Testis (tissue), 3 donors: Measurements from ENCODE around the gene CTAG2. TPM values are rescaled to one million over a fixed set of nuclear protein-coding genes. Genes with fewer than 3 reads are reported as not detected.
"Not testable (repeated sequence)": the region's sequence is repeated elsewhere in the genome, so short reads cannot be mapped to it uniquely, and the experiment has no call there.

Experiments used
- DNase-seq: peaks from one replicate; pipeline ENCODE4 v3.0.0-alpha.2; 2019
- H3K27ac ChIP-seq, 2 donors: fragments of 200-600 bp; sonication (generic); one replicate each; pipeline ENCODE4 v1.5.1; 2019
- H3K27me3 ChIP-seq: fragments of 200-600 bp; sonication (generic); one replicate; pipeline ENCODE4 v1.5.1; 2019
- H3K36me3 ChIP-seq: fragments of 200-600 bp; sonication (generic); one replicate; pipeline ENCODE4 v1.5.1; 2017; ENCODE audit warnings: low read depth; ENCODE audit errors: missing control alignments
- H3K4me1 ChIP-seq: fragments of 200-600 bp; sonication (generic); one replicate; pipeline ENCODE4 v1.5.1; 2019
- H3K4me3 ChIP-seq, 2 donors: fragments of 200-600 bp; sonication (generic); one replicate each; pipeline ENCODE4 v1.5.1; 2017 to 2019
- H3K9me3 ChIP-seq: fragments of 200-600 bp; sonication (generic); one replicate; pipeline ENCODE4 v1.5.1; 2017
- POLR2A ChIP-seq: fragments of 450-650 bp; IDR thresholded peaks from one replicate; pipeline ENCODE4 v1.6.1; 2017; ENCODE audit warnings: antibody characterized with exemption, mild to moderate bottlenecking, moderate library complexity
- WGBS, 2 donors: methylation state at CpG; one replicate each; pipeline ENCODE4 v1.1.5; 2018; 5-methylcytosine and 5-hydroxymethylcytosine counted together
- intact Hi-C: fragments of 100-400 bp; cut with DNase I; formaldehyde crosslinking; loops from one replicate; pipeline ENCODE4 v1.15.1; 2023; ENCODE audit warnings: low total_unique reads
- polyA plus RNA-seq: library from polyadenylated mRNA; stranded (reverse); fragments of 350-450 nt; fragmentation: Illumina TruSeq; extraction: RNeasy Lipid Tissue Mini Kit (QIAGEN cat#74804); gene quantifications from one replicate; pipeline ENCODE4 v1.2.3, GENCODE V29; 2014; ENCODE audit warnings: low read depth, low replicate concordance; ENCODE audit not compliant: insufficient read depth
- total RNA-seq, 2 donors: library from RNA; depleted of rRNA; stranded (reverse); fragments of >200 nt; gene quantifications; one replicate each; pipeline ENCODE4 v1.2.3, GENCODE V29; 2016
- TF ChIP-seq, protein P1 (sequence below), 3 experiments: fragments of 450-650 bp in 2 of 3; fragments of 200-600 bp in 1 of 3; sonication (generic) in 1 of 3; IDR thresholded peaks; one replicate each; pipeline ENCODE4 v1.5.1; 2016 to 2019; ENCODE audit warnings: antibody characterized with exemption in 3 of 3, mild to moderate bottlenecking in 2 of 3, moderate library complexity in 1 of 3

The CTAG2 gene
- total and polyA plus RNA-seq, 3 donors from 2014 or later = 8.4 to 27.6 (median 17.3) TPM

GRCh38 chrX:154613586-154613985 lies 39.8 kb downstream of the CTAG2 start:
- H3K36me3 ChIP-seq, H3K9me3 ChIP-seq, intact Hi-C loops, DNase-seq, H3K4me1 ChIP-seq, H3K4me3 ChIP-seq, H3K27ac ChIP-seq, H3K27me3 ChIP-seq: not testable (repeated sequence)
- 13% methylated on average over 4 of the region's 12 CpGs; no CpG with 5 or more reads in 1 of the 2 donors for WGBS, 2 donors

- 92 to 95% methylated on average over 11 to 12 of the region's 12 CpGs for WGBS, 2 donors
- H3K4me1 ChIP-seq, H3K27me3 ChIP-seq, H3K4me3 ChIP-seq, H3K36me3 ChIP-seq, H3K27ac ChIP-seq, intact Hi-C loops, H3K9me3 ChIP-seq, DNase-seq: not testable (repeated sequence)
Measured at GRCh38 chrX:154611146-154611545, 42.2 kb downstream of the CTAG2 start.

- DNase-seq, H3K9me3 ChIP-seq, H3K27ac ChIP-seq, H3K4me1 ChIP-seq, H3K27me3 ChIP-seq, H3K36me3 ChIP-seq, H3K4me3 ChIP-seq, intact Hi-C loops: not testable (repeated sequence)
- 60 to 81% methylated on average over 5 to 12 of the region's 12 CpGs for WGBS, 2 donors
Measured at GRCh38 chrX:154608823-154609222, 44.6 kb downstream of the CTAG2 start.

DNA sequence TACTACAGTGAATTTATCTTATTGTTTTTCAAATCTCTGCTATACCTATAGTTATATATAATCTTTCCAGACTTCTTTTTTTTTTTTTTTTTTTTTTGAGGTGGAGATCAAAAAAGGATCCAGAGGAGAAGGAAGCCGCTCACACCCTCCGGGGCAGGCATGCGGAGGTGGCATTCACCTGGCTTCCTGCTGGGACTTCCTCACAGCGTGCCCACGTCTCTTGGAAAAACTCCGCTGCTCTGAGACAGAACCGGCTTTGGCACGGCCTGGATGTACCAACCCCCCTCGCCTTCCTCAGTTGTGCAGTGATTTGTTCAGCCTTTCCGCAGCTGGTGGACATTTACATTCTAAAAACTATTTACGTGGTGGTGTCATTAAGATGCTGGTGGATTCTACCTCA lies 45.4 kb downstream of the CTAG2 start:
- H3K4me3 ChIP-seq, H3K9me3 ChIP-seq, H3K36me3 ChIP-seq, H3K27me3 ChIP-seq, H3K27ac ChIP-seq, H3K4me1 ChIP-seq, intact Hi-C loops, DNase-seq: not testable (repeated sequence)
- WGBS, 2 donors = 94 to 100% methylated on average over 3 to 10 of the region's 11 CpGs

GRCh38 chrX:154607370-154607769 lies 46.0 kb downstream of the CTAG2 start:
- Histone ChIP-seq H3K27me3 (no peaks in the 10 kb centered on the region), H3K36me3 (no peaks in the 10 kb centered on the region), H3K4me3 (no peak overlapping the region), H3K27ac (no peak overlapping the region), H3K9me3 (no peaks in the 10 kb centered on the region), H3K4me1 (no peaks in the 10 kb centered on the region)
- WGBS, 2 donors = 84 to 94% methylated on average over 6 of the region's 6 CpGs
- no peak for TF ChIP-seq POLR2A
- TF ChIP-seq, protein P1, sequence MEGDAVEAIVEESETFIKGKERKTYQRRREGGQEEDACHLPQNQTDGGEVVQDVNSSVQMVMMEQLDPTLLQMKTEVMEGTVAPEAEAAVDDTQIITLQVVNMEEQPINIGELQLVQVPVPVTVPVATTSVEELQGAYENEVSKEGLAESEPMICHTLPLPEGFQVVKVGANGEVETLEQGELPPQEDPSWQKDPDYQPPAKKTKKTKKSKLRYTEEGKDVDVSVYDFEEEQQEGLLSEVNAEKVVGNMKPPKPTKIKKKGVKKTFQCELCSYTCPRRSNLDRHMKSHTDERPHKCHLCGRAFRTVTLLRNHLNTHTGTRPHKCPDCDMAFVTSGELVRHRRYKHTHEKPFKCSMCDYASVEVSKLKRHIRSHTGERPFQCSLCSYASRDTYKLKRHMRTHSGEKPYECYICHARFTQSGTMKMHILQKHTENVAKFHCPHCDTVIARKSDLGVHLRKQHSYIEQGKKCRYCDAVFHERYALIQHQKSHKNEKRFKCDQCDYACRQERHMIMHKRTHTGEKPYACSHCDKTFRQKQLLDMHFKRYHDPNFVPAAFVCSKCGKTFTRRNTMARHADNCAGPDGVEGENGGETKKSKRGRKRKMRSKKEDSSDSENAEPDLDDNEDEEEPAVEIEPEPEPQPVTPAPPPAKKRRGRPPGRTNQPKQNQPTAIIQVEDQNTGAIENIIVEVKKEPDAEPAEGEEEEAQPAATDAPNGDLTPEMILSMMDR (IDR thresholded peaks at IDR 0.05) = no peak
- no peak for DNase-seq
- intact Hi-C loops = no loop called here

GRCh38 chrX:154605566-154605965 lies 47.8 kb downstream of the CTAG2 start:
- TF ChIP-seq POLR2A = no peak
- TF ChIP-seq, protein P1 (IDR thresholded peaks at IDR 0.05) = no peak
- intact Hi-C loops = no loop called here
- H3K9me3 ChIP-seq = no peaks in the 10 kb centered on the region
- no peak overlapping the region for H3K4me3 ChIP-seq
- H3K36me3 ChIP-seq = no peaks in the 10 kb centered on the region
- 87 to 89% methylated on average over 4 to 6 of the region's 6 CpGs for WGBS, 2 donors
- H3K27me3 ChIP-seq = no peaks in the 10 kb centered on the region
- H3K4me1 ChIP-seq = no peaks in the 10 kb centered on the region
- no peak overlapping the region for H3K27ac ChIP-seq
- DNase-seq = no peak
